WTC11 (cell line): Measurements from ENCODE around the gene TMIGD1. TPM values are rescaled to one million over a fixed set of nuclear protein-coding genes. Genes with fewer than 3 reads are reported as not detected.

Experiments used
- ATAC-seq: fragments of 200-7000 bp; cut with Tn5 transposase; 2 replicates; pipeline ENCODE4 v1.10.0; 2021; ENCODE audit warnings: mild to moderate bottlenecking, moderate library complexity
- CTCF ChIA-PET: fragments of 300-600 bp; sonication (Branson Sonifier 250); formaldehyde crosslinking; loops from one replicate; lab custom pipeline; 2021; ENCODE audit warnings: antibody characterized with exemption; lab: Charles Lee
- POLR2A ChIA-PET: fragments of 350-600 bp; sonication (Branson Sonifier 250); formaldehyde crosslinking; loops from one replicate; lab custom pipeline; 2021; ENCODE audit warnings: antibody characterized with exemption; lab: Charles Lee
- DNase-seq: peaks from one replicate; pipeline ENCODE4 v3.0.0; 2021; ENCODE audit warnings: low spot score
- H3K27ac Mint-ChIP-seq: 2 replicates; pipeline ENCODE4 v1.8.0; 2021; ENCODE audit warnings: mixed read lengths
- H3K27me3 Mint-ChIP-seq: 2 replicates; pipeline ENCODE4 v1.8.0; 2021; ENCODE audit warnings: low read depth, mild to moderate bottlenecking, moderate library complexity, mixed read lengths
- H3K36me3 Mint-ChIP-seq: 2 replicates; pipeline ENCODE4 v1.8.0; 2021; ENCODE audit warnings: mixed read lengths
- H3K4me1 Mint-ChIP-seq: 2 replicates; pipeline ENCODE4 v1.8.0; 2022; ENCODE audit warnings: mixed read lengths
- H3K4me3 Mint-ChIP-seq: 2 replicates; pipeline ENCODE4 v1.8.0; 2021; ENCODE audit warnings: mild to moderate bottlenecking, moderate library complexity, mixed read lengths
- H3K9me3 Mint-ChIP-seq: 2 replicates; pipeline ENCODE4 v1.8.0; 2021; ENCODE audit warnings: mixed read lengths
- AFF4 ChIP-seq: sonication (generic); formaldehyde crosslinking; IDR thresholded peaks from 2 replicates; pipeline ENCODE4 v1.8.1; 2023; ENCODE audit warnings: mild to moderate bottlenecking, missing genetic modification reagents, borderline replicate concordance
- ATF1 ChIP-seq: sonication (generic); formaldehyde crosslinking; IDR thresholded peaks from 2 replicates; pipeline ENCODE4 v1.8.1; 2023; ENCODE audit warnings: mild to moderate bottlenecking, moderate library complexity, missing genetic modification reagents
- CDX4 ChIP-seq: fragments of 250-450 bp; sonication (Bioruptor Pico); IDR thresholded peaks from 2 replicates; pipeline ENCODE4 v1.9.0; 2021; ENCODE audit warnings: moderate library complexity, mild to moderate bottlenecking, inconsistent platforms, borderline replicate concordance
- CREM ChIP-seq: sonication (generic); formaldehyde crosslinking; IDR thresholded peaks from 2 replicates; pipeline ENCODE4 v1.8.1; 2022; ENCODE audit warnings: mild to moderate bottlenecking, missing genetic modification reagents, moderate library complexity
- EMX1 ChIP-seq: fragments of 250-450 bp; sonication (Bioruptor Pico); IDR thresholded peaks from 2 replicates; pipeline ENCODE4 v1.8.0; 2021; ENCODE audit warnings: mild to moderate bottlenecking
- FOXJ3 ChIP-seq: sonication (generic); formaldehyde crosslinking; IDR thresholded peaks from 2 replicates; pipeline ENCODE4 v1.9.0; 2021; ENCODE audit warnings: missing genetic modification reagents, mild to moderate bottlenecking, borderline replicate concordance
- FOXK1 ChIP-seq: sonication (generic); formaldehyde crosslinking; IDR thresholded peaks from 2 replicates; pipeline ENCODE4 v1.8.0; 2022; ENCODE audit warnings: mild to moderate bottlenecking, moderate library complexity, missing genetic modification reagents
- GABPB1 ChIP-seq: sonication (generic); formaldehyde crosslinking; IDR thresholded peaks from 2 replicates; pipeline ENCODE4 v1.8.1; 2023; ENCODE audit warnings: mild to moderate bottlenecking, missing genetic modification reagents
- JAZF1 ChIP-seq: fragments of 250-450 bp; sonication (Bioruptor Pico); IDR thresholded peaks from 2 replicates; pipeline ENCODE4 v1.9.0; 2021; ENCODE audit warnings: moderate library complexity, mild to moderate bottlenecking, inconsistent platforms
- JUN ChIP-seq: sonication (generic); formaldehyde crosslinking; IDR thresholded peaks from 2 replicates; pipeline ENCODE4 v1.8.0; 2023; ENCODE audit warnings: mild to moderate bottlenecking, missing genetic modification reagents
- NR1H2 ChIP-seq: sonication (generic); formaldehyde crosslinking; IDR thresholded peaks from 2 replicates; pipeline ENCODE4 v1.9.0; 2021; ENCODE audit warnings: mild to moderate bottlenecking, moderate library complexity, missing genetic modification reagents
- NR2C2 ChIP-seq: sonication (generic); formaldehyde crosslinking; IDR thresholded peaks from 2 replicates; pipeline ENCODE4 v1.8.0; 2022; ENCODE audit warnings: mild to moderate bottlenecking, missing genetic modification reagents
- PRDM15 ChIP-seq: sonication (generic); formaldehyde crosslinking; IDR thresholded peaks from 2 replicates; pipeline ENCODE4 v1.8.0; 2022; ENCODE audit warnings: missing genetic modification reagents
- SMAD3 ChIP-seq: sonication (generic); formaldehyde crosslinking; IDR thresholded peaks from 2 replicates; pipeline ENCODE4 v1.8.0; 2022; ENCODE audit warnings: missing genetic modification reagents, mild to moderate bottlenecking, borderline replicate concordance
- USF1 ChIP-seq: sonication (generic); formaldehyde crosslinking; IDR thresholded peaks from 2 replicates; pipeline ENCODE4 v1.8.0; 2022; ENCODE audit warnings: mild to moderate bottlenecking, missing genetic modification reagents
- USF2 ChIP-seq: sonication (generic); formaldehyde crosslinking; IDR thresholded peaks from 2 replicates; pipeline ENCODE4 v1.8.1; 2023; ENCODE audit warnings: mild to moderate bottlenecking, missing genetic modification reagents, moderate library complexity
- ZBTB21 ChIP-seq: sonication (generic); formaldehyde crosslinking; IDR thresholded peaks from 2 replicates; pipeline ENCODE4 v1.8.1; 2023; ENCODE audit warnings: mild to moderate bottlenecking, missing genetic modification reagents, borderline replicate concordance
- ZNF263 ChIP-seq: sonication (generic); formaldehyde crosslinking; IDR thresholded peaks from 2 replicates; pipeline ENCODE4 v1.8.1; 2022; ENCODE audit warnings: low read depth, mild to moderate bottlenecking, moderate library complexity, missing genetic modification reagents
- ZNF396 ChIP-seq: fragments of 250-450 bp; sonication (Bioruptor Pico); IDR thresholded peaks from 2 replicates; pipeline ENCODE4 v1.8.0; 2021; ENCODE audit warnings: mild to moderate bottlenecking, moderate library complexity, borderline replicate concordance
- ZNF423 ChIP-seq: fragments of 250-450 bp; sonication (Bioruptor Pico); IDR thresholded peaks from 2 replicates; pipeline ENCODE4 v2.1.2; 2022; ENCODE audit warnings: mild to moderate bottlenecking, moderate library complexity
- total RNA-seq: library from RNA; stranded (reverse); gene quantifications from 3 replicates; pipeline ENCODE4 v1.2.3, GENCODE V29; 2021
- TF ChIP-seq, protein P1 (sequence below): fragments of 250-450 bp; sonication (Bioruptor Pico); IDR thresholded peaks from 2 replicates; pipeline ENCODE4 v1.8.0; 2021; ENCODE audit warnings: mild to moderate bottlenecking

Gene TMIGD1
- total RNA-seq, 1 experiment from 2014 or later: not detected

- TF ChIP-seq AFF4 (CRISPR knock-in tag) (no peak), JUN (no peak), FOXK1 (no peak), ZNF396 (no peak), JAZF1 (CRISPR knock-in tag) (no peak), ZNF263 (CRISPR knock-in tag) (no peak), CREM (CRISPR knock-in tag) (no peak), NR2C2 (no peak), FOXJ3 (CRISPR knock-in tag) (no peak), ZNF423 (CRISPR knock-in tag) (no peak), USF1 (CRISPR knock-in tag) (no peak)
- TF ChIP-seq, protein P1, sequence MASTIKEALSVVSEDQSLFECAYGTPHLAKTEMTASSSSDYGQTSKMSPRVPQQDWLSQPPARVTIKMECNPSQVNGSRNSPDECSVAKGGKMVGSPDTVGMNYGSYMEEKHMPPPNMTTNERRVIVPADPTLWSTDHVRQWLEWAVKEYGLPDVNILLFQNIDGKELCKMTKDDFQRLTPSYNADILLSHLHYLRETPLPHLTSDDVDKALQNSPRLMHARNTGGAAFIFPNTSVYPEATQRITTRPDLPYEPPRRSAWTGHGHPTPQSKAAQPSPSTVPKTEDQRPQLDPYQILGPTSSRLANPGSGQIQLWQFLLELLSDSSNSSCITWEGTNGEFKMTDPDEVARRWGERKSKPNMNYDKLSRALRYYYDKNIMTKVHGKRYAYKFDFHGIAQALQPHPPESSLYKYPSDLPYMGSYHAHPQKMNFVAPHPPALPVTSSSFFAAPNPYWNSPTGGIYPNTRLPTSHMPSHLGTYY (CRISPR knock-in tag): no peak
Observed at GRCh38 chr17:30358055-30358760, 24.4 kb upstream of the TMIGD1 start (continued).

DNA sequence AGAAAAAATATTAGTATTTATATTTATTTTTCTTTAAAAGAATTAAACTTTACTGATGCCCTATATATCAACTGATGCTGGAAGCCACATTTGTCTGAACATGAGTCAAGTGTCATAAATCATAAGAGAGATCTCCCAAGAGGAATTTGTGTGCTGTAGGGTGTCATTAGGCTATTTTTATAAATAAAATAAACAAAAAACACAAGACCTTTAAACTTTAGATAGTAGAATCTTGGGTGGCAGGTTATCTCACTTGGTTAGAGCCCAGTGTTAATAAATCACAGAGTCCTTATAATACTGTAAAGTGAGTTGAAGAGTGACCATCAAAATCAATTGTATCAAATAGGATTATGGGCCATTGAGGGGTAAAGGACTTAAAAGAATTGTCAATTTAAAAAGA, 23.6 kb upstream of the TMIGD1 start:
- DNase-seq (no peak), ATAC-seq (no peak)
- POLR2A ChIA-PET: no interaction called here
- H3K4me1 Mint-ChIP-seq: peaks cover 7% of the 10 kb centered on the region
- CTCF ChIA-PET: interaction anchor here (0.9 to 1.3 kb wide), 3 partner anchors 14 to 119 kb away, joined by 3 read pairs; no protein-coding TSS in a partner anchor
- peaks cover 11% of the 10 kb centered on the region for H3K9me3 Mint-ChIP-seq
- no peaks in the 10 kb centered on the region; the same call in 1 of the 2 replicates for H3K27me3 Mint-ChIP-seq
- peaks cover 3% of the 10 kb centered on the region for H3K36me3 Mint-ChIP-seq
- no peak overlapping the region for H3K27ac Mint-ChIP-seq
- H3K4me3 Mint-ChIP-seq: no peak overlapping the region
- TF ChIP-seq CDX4 (no peak), USF2 (CRISPR knock-in tag) (no peak), EMX1 (no peak), NR1H2 (CRISPR knock-in tag) (no peak), FOXK1 (no peak), SMAD3 (no peak), ZBTB21 (CRISPR knock-in tag) (no peak), ATF1 (CRISPR knock-in tag) (no peak), AFF4 (CRISPR knock-in tag) (no peak), PRDM15 (CRISPR knock-in tag) (no peak), JUN (no peak), GABPB1 (no peak)
